Measurements from ENCODE around the gene MORN3. TPM values are rescaled to one million over a fixed set of nuclear protein-coding genes. Genes with fewer than 3 reads are reported as not detected.

The MORN3 gene
- total and polyA plus RNA-seq, 10 of the 15 experiments (the other 5 are each of a cell fraction or from before 2014, with no cell fraction given) = 0.08 to 0.34 (median 0.17) TPM

DNA sequence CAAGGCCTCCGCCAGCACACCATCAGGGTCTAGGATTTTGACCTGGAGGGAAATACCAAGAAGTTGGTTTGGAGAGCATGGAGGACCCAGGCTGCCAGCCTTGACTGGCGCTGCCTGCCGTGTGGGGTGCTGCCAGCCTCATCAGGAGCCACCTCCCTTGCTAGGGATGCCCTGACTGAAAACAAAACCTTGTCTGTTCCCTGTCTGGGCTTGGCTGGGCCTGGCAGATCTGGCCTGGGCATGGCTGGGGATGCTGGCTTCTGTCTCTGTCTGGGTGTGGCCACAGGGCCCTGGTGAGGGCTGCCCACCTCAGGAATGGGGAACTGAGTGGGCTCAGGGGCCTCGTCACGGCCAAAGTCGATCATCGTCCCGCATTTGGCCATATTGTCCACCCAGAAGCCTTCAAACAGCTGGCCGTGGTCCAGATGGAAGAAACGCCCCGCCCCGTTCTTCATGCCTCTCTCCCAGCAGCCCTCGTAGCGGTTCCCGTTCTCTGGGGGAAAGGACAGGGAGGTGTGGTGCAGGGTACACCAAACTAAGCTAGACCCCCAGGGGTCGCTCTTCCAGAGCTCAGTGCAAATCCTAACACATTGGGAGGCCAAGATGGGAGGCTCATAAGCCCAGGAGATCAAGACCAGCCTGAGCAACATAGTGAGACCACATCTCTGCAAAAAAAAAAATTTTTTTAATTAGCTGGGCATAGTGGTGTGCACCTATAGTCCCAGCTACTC, 16.5 kb downstream of the MORN3 start:
- Histone ChIP-seq H3K9me3 (replicated peaks; ENCODE audit: control insufficient read depth, insufficient read depth, low read length) (no peaks in the 10 kb centered on the region), H2AFZ (ENCODE audit: control insufficient read depth, low read depth, low read length) (no peak overlapping the region), H3K27ac (ENCODE audit: control insufficient read depth, insufficient read depth) (no peak overlapping the region), H3K79me2 (ENCODE audit: control insufficient read depth, insufficient read depth, low read length) (no peaks in the 10 kb centered on the region), H3K36me3 (ENCODE audit: control insufficient read depth in 2 of 2, insufficient read depth in 2 of 2, low read length in 1 of 2) (no peaks in the 10 kb centered on the region), H3K27me3 (replicated peaks in 1 of 2; ENCODE audit: control insufficient read depth in 2 of 2, insufficient read depth in 2 of 2, low read length in 1 of 2) (no peaks in the 10 kb centered on the region), H3K9ac (ENCODE audit: control insufficient read depth, insufficient read depth, low read length) (no peak overlapping the region), H3K4me2 (ENCODE audit: control insufficient read depth, insufficient read depth) (no peak overlapping the region), H4K20me1 (ENCODE audit: control insufficient read depth, insufficient read depth) (no peaks in the 10 kb centered on the region), H3K4me1 (ENCODE audit: control insufficient read depth, insufficient read depth, low read length) (peaks cover 8% of the 10 kb centered on the region; the same call in 1 of the 2 replicates), H3K4me3 (no peak overlapping the region)
- in situ Hi-C loops (cut with MboI) (no loop called here), intact Hi-C loops (cut with micrococcal nuclease; ENCODE audit: unreplicated experiment) (no loop called here)
- BruUV-seq (replicated peaks) = no TSS peak
- 93% methylated on average over 16 of the region's 16 CpGs for WGBS (ENCODE audit: insufficient coverage, insufficient replicate concordance, low lambda C conversion rate, missing lambda C conversion rate)
- ATAC-seq (no peak), DNase-seq (ENCODE audit: low read depth, low spot score) (no peak), FAIRE-seq (no peak)
- POLR2A ChIA-PET = interaction anchor here (0.5 to 1.0 kb wide), 2 partner anchors 8 to 228 kb away, joined by 3 to 4 read pairs; no protein-coding TSS in a partner anchor
- RAD21 ChIA-PET (ENCODE audit: unreplicated experiment) = no interaction called here
- SMC1A ChIA-PET (ENCODE audit: uncharacterized antibody, unreplicated experiment) = interaction anchor here (0.6 to 0.8 kb wide), 2 partner anchors 14 to 16 kb away, joined by 3 read pairs; no protein-coding TSS in a partner anchor
- CTCF ChIA-PET = interaction anchor here (0.6 to 1.0 kb wide), 2 partner anchors 9 to 152 kb away, joined by 3 read pairs; no protein-coding TSS in a partner anchor
- TF ChIP-seq FOS (IDR thresholded peaks at IDR 0.05; ENCODE audit: borderline replicate concordance, extremely low read depth, insufficient read length) (no peak), SIX5 (IDR thresholded peaks at IDR 0.05; ENCODE audit: low read depth, low read length, severe bottlenecking) (no peak), EP300 (IDR thresholded peaks at IDR 0.05; ENCODE audit: borderline replicate concordance in 1 of 2, control insufficient read depth in 1 of 2, low read depth in 2 of 2, low read length in 2 of 2) (no peak), RB1 (IDR thresholded peaks at IDR 0.05; ENCODE audit: borderline replicate concordance) (no peak), RAD21 (IDR thresholded peaks at IDR 0.05; ENCODE audit: insufficient read depth, low read depth, low read length) (no peak), SUPT20H (IDR thresholded peaks at IDR 0.05; ENCODE audit: borderline replicate concordance, control insufficient read depth, low read depth, low read length) (no peak), EGR1 (IDR thresholded peaks at IDR 0.05; ENCODE audit: borderline replicate concordance in 1 of 2, low read depth in 2 of 2, low read length in 2 of 2) (no peak), NR2C2 (IDR thresholded peaks at IDR 0.05; ENCODE audit: borderline replicate concordance, control insufficient read depth, insufficient read length, low read depth) (no peak)
- TF ChIP-seq, protein P1, sequence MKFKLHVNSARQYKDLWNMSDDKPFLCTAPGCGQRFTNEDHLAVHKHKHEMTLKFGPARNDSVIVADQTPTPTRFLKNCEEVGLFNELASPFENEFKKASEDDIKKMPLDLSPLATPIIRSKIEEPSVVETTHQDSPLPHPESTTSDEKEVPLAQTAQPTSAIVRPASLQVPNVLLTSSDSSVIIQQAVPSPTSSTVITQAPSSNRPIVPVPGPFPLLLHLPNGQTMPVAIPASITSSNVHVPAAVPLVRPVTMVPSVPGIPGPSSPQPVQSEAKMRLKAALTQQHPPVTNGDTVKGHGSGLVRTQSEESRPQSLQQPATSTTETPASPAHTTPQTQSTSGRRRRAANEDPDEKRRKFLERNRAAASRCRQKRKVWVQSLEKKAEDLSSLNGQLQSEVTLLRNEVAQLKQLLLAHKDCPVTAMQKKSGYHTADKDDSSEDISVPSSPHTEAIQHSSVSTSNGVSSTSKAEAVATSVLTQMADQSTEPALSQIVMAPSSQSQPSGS (IDR thresholded peaks at IDR 0.05; ENCODE audit: low read length) = no peak
